K562 (cell line): ENCODE data around the gene RSPH6A. TPM values are rescaled to one million over a fixed set of nuclear protein-coding genes. Genes with fewer than 3 reads are reported as not detected.

Source experiments
- ATAC-seq: fragments of 200-7000 bp; cut with Tn5 transposase; 3 replicates; pipeline ENCODE4 v1.9.1; 2020; ENCODE audit warnings: moderate library complexity
- BruUV-seq: library from RNA; stranded (reverse); fragments of 400-500 nt; replicated peaks from 2 replicates; lab custom pipeline; 2021; lab: Mats Ljungman, UMichigan
- CTCF ChIA-PET: fragments of 300-600 bp; formaldehyde crosslinking; extraction: SDS; loops from one replicate; lab custom pipeline; 2021; ENCODE audit warnings: low intra/inter-chr PET ratio; lab: Yijun Ruan, JAX
- POLR2A ChIA-PET: fragments of 300-600, 350-650 bp; sonication (Branson Sonifier 250); formaldehyde crosslinking; extraction: SDS; loops from one replicate; lab custom pipeline; 2021; ENCODE audit warnings: antibody characterized with exemption, inconsistent platforms; lab: Yijun Ruan, JAX
- DNase-seq, 4 experiments: peaks; one replicate each; pipeline versions ENCODE4 v3.0.0 to v3.0.0-alpha.2; 2011 to 2018; ENCODE audit warnings: low spot score in 3 of 4, mixed read lengths in 3 of 4; ENCODE audit errors: extremely low read depth in 1 of 4
- FAIRE-seq: peaks from 2 replicates; lab custom pipeline; 2011; peaks lifted over from hg19 to GRCh38; lab: Jason Lieb, UNC
- H2AFZ ChIP-seq: 2 replicates; pipeline ENCODE4 v1.6.0; 2011; ENCODE audit warnings: low read depth, low read length, control low read depth, inconsistent platforms
- H3K27ac ChIP-seq: fragments of 200-600 bp; 3 replicates; pipeline ENCODE4 v1.8.0; 2011; ENCODE audit warnings: low read depth, mild to moderate bottlenecking, control low read depth, inconsistent platforms, low read length, moderate library complexity, mixed read lengths; ENCODE audit errors: extremely low read depth
- H3K27me3 ChIP-seq, 2 experiments: fragments of 300-600 bp in 1 of 2; 2 replicates in 1 of 2; 3 replicates in 1 of 2; pipeline versions ENCODE4 v1.6.0 to v1.8.0; 2011; ENCODE audit warnings: inconsistent platforms in 2 of 2, low read length in 2 of 2, mild to moderate bottlenecking in 1 of 2, mixed read lengths in 1 of 2, moderate library complexity in 1 of 2; ENCODE audit not compliant: control insufficient read depth in 2 of 2, insufficient read depth in 2 of 2
- H3K36me3 ChIP-seq: fragments of 300-600 bp; 3 replicates; pipeline ENCODE4 v1.8.0; 2011; ENCODE audit warnings: mild to moderate bottlenecking, low read length, inconsistent platforms; ENCODE audit not compliant: control insufficient read depth, insufficient read depth
- H3K4me1 ChIP-seq, 2 experiments: fragments of 200-600 bp in 1 of 2; replicated peaks in 1 of 2; 2 replicates in 1 of 2; 3 replicates in 1 of 2; pipeline versions ENCODE4 v1.5.1 to v1.8.0; 2011; ENCODE audit warnings: inconsistent platforms in 2 of 2, low read length in 2 of 2, mild to moderate bottlenecking in 1 of 2, mixed read lengths in 1 of 2, moderate library complexity in 1 of 2; ENCODE audit not compliant: control insufficient read depth in 2 of 2, insufficient read depth in 2 of 2
- H3K4me2 ChIP-seq: 2 replicates; pipeline ENCODE4 v1.6.1; 2011; ENCODE audit warnings: low read length, control low read depth, inconsistent platforms, mixed read lengths; ENCODE audit not compliant: insufficient read depth
- H3K4me3 ChIP-seq: fragments of 200-600 bp; sonication (generic), shearing (Covaris generic); 2 replicates; pipeline ENCODE4 v1.5.1; 2016; ENCODE audit warnings: control low read depth, inconsistent platforms
- H3K79me2 ChIP-seq: fragments of 200-600 bp; 3 replicates; pipeline ENCODE4 v1.8.0; 2011; ENCODE audit warnings: low read length, inconsistent platforms; ENCODE audit not compliant: control insufficient read depth, insufficient read depth
- H3K9ac ChIP-seq, 2 experiments: 2 replicates each; pipeline versions ENCODE4 v1.6.0 to v1.6.1; 2011; ENCODE audit warnings: low read depth in 2 of 2, low read length in 2 of 2, control low read depth in 1 of 2, inconsistent platforms in 1 of 2, mild to moderate bottlenecking in 1 of 2, mixed read lengths in 1 of 2; ENCODE audit not compliant: insufficient read depth in 1 of 2
- H3K9me1 ChIP-seq: one replicate; pipeline ENCODE4 v1.6.0; 2011; ENCODE audit warnings: inconsistent platforms, mild to moderate bottlenecking, low read length, moderate library complexity; ENCODE audit not compliant: control insufficient read depth, insufficient read depth
- H3K9me3 ChIP-seq: replicated peaks from 2 replicates; pipeline ENCODE4 v1.5.1; 2011; ENCODE audit warnings: low read depth, low read length, inconsistent platforms; ENCODE audit not compliant: control insufficient read depth, insufficient read depth
- H4K20me1 ChIP-seq: replicated peaks from 2 replicates; pipeline ENCODE4 v1.6.1; 2011; ENCODE audit warnings: low read length, inconsistent platforms, mixed read lengths; ENCODE audit not compliant: control insufficient read depth, insufficient read depth
- POLR2G ChIP-seq: fragments of 200-400 bp; formaldehyde crosslinking; IDR thresholded peaks from 2 replicates; pipeline ENCODE4 v1.6.1; 2017; ENCODE audit warnings: low read depth, mild to moderate bottlenecking, antibody characterized with exemption, low read length, moderate library complexity
- whole genome bisulfite sequencing: fragments of 100-300 bp; shearing (Covaris generic); methylation state at CpG from one replicate; pipeline ENCODE4 v1.1.6; 2016; ENCODE audit warnings: low coverage, mixed read lengths; ENCODE audit not compliant: insufficient coverage; ENCODE audit errors: missing lambda C conversion rate; 5-methylcytosine and 5-hydroxymethylcytosine counted together
- in situ Hi-C: fragments of 300-500 bp; cut with MboI; formaldehyde crosslinking; loops from 4 replicates; pipeline ENCODE4 v1.15.0; 2018; ENCODE audit warnings: inconsistent platforms, mixed read lengths
- intact Hi-C: fragments of 100-400 bp; cut with micrococcal nuclease; formaldehyde crosslinking; loops from 2 replicates; pipeline ENCODE4 v1.14.2; 2022
- polyA plus RNA-seq, 8 experiments: library from polyadenylated mRNA; depleted of rRNA in 4 of 8; stranded (reverse) in 5 of 8; unstranded in 3 of 8; fragments of >200 nt; fragmentation: Nextera tagmentation in 2 of 8; fragmentation: Illumina TruSeq in 1 of 8; extraction: Ambion mirVana in 2 of 8; extraction: Trizol in 1 of 8; gene quantifications; 2 replicates each; pipeline versions ENCODE4 v1.2.1 to v1.2.3, GENCODE V29; 2011 to 2014; ENCODE audit warnings: inconsistent platforms in 1 of 8, missing spikeins in 1 of 8
- total RNA-seq, 7 experiments: library from RNA; depleted of rRNA in 6 of 7; stranded (reverse); fragments of >200 nt in 6 of 7; fragmentation: Illumina TruSeq in 2 of 7; extraction: Trizol in 2 of 7; gene quantifications; 2 replicates each; pipeline versions ENCODE4 v1.2.1 to v1.2.3, GENCODE V29; 2011 to 2021; ENCODE audit warnings: low replicate concordance in 1 of 7
- TF ChIP-seq, protein P1 (sequence below), 2 experiments: IDR thresholded peaks; 2 replicates each; pipeline ENCODE4 v1.6.1; 2012; ENCODE audit warnings: improper control_type of control experiment in 2 of 2, low read depth in 2 of 2, low read length in 2 of 2, borderline replicate concordance in 1 of 2

Gene RSPH6A
- total and polyA plus RNA-seq, 9 of the 15 experiments (the other 6 are each of a cell fraction or from before 2014, with no cell fraction given): 0.03 to 0.15 (median 0.07) TPM; not detected in 5

DNA sequence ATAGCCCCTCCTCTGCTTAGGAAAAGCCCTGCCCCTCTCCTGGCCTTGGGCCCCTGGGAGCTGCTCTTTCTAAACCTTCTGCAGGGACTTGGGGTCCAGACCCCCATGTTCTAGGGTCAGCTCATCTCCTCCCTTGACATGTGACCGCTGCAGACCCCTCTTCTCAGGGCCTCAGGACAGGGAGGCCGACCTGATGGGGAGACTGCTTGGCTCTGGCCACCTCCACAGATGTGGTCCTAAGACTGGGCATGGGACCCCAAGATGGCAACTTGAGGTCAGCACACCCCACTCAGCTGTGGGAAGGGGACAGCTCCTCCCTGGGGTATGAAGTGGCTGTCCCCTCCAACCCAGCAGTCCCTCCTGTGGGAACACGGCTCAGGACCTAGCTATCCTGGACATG lies 42.2 kb downstream of the RSPH6A start:
- 89% methylated on average over 1 of the region's 3 CpGs for WGBS
- FAIRE-seq: no peak
- ATAC-seq: no peak
- no peaks in the 10 kb centered on the region for H3K9me3 ChIP-seq
- peaks cover 25% of the 10 kb centered on the region; the same call in 2 of the 3 replicates for H3K36me3 ChIP-seq
- no peaks in the 10 kb centered on the region for H3K27me3 ChIP-seq
- H3K4me3 ChIP-seq: no peak overlapping the region
- BruUV-seq: no TSS peak
- TF ChIP-seq, protein P1, sequence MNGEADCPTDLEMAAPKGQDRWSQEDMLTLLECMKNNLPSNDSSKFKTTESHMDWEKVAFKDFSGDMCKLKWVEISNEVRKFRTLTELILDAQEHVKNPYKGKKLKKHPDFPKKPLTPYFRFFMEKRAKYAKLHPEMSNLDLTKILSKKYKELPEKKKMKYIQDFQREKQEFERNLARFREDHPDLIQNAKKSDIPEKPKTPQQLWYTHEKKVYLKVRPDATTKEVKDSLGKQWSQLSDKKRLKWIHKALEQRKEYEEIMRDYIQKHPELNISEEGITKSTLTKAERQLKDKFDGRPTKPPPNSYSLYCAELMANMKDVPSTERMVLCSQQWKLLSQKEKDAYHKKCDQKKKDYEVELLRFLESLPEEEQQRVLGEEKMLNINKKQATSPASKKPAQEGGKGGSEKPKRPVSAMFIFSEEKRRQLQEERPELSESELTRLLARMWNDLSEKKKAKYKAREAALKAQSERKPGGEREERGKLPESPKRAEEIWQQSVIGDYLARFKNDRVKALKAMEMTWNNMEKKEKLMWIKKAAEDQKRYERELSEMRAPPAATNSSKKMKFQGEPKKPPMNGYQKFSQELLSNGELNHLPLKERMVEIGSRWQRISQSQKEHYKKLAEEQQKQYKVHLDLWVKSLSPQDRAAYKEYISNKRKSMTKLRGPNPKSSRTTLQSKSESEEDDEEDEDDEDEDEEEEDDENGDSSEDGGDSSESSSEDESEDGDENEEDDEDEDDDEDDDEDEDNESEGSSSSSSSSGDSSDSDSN (IDR thresholded peaks at IDR 0.05; ENCODE audit: borderline replicate concordance in 1 of 2, low read depth in 2 of 2, low read length in 2 of 2): no peak
- 0 out of 2 replicates have a peak, but pooled peaks have one; percentile 32 for TF ChIP-seq POLR2G
- H2AFZ ChIP-seq: no peak overlapping the region
- H3K79me2 ChIP-seq: peaks cover 5% of the 10 kb centered on the region; the same call in 2 of the 3 replicates
- intact Hi-C loops (no loop called here), in situ Hi-C loops (no loop called here)
- peaks cover under 1% of the 10 kb centered on the region for H3K9me1 ChIP-seq
- POLR2A ChIA-PET: interaction anchor here (0.5 to 5.9 kb wide), 9 partner anchors 9 to 107 kb away, joined by 3 to 70 read pairs (median 4); partner anchors contain the start of genes DMPK, DMWD, QPCTL and SNRPD2
- no peak overlapping the region for H3K4me2 ChIP-seq
- no peak for DNase-seq
- no peaks in the 10 kb centered on the region for H4K20me1 ChIP-seq
- CTCF ChIA-PET: no interaction called here
- no peak overlapping the region for H3K27ac ChIP-seq
- peak overlapping the region in 1 of 2 experiments; percentile 80; a peak in 1 of 4 replicates for H3K9ac ChIP-seq
- peaks cover 4 to 54% of the 10 kb centered on the region in 2 experiments; a peak in 4 of 5 replicates for H3K4me1 ChIP-seq
